ENCODE measurements around the gene ABHD3.
"Not testable (repeated sequence)": the region's sequence is repeated elsewhere in the genome, so short reads cannot be mapped to it uniquely, and the experiment has no call there.

Gene ABHD3

DNA sequence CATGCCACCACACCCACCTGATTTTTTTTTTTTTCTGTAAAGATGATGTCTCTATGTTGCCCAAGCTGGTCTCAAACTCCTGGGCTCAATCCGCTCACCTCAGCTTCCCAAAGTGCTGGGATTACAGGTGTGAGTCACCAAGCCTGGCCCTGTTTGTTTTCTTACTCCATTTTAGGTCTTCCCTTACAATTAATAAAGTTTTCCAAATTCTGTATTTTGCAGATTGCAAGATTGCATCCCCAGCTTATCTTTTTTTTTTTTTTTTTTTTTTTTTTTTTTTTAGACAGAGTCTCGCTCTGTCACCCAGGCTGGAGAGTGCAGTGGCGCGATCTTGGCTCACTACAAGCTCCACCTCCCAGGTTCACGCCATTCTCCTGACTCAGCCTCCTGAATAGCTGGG, 64.2 kb downstream of the ABHD3 start:
- not testable (repeated sequence) for DNase-seq

GRCh38 chr18:21638822-21639221, 65.8 kb downstream of the ABHD3 start:
- no peak for DNase-seq

- no peak for DNase-seq
Measured at GRCh38 chr18:21636769-21637168, 67.8 kb downstream of the ABHD3 start.

DNA sequence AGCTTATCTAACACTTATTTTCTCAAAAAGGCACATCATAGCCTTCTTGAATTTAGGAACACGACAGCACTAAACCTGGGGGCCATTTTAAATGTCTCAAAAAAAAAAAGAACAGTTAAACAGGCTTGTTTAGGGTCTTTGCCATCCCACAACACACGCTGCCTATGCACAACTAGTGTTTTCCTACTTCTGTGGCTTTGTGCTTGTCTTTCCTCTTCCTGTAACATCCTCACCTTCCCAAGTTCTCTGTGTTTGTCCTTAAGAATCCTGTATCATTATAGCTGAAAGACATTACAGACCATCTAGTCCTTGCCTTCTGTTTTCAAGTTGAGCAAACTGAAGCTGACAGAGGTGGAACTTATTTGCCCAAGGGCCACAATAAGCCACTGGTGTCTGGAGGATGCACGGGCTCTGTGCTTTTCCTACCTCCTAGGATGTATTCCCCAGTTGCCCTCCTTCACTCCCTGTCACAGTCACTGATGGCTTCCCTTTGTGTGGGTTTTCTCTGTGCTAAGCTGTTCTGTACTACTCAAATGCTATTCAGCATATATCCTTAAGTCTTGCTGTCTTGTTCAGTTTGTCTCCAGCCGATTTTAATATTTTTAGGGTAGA, 69.9 kb downstream of the ABHD3 start:
- DNase-seq = no peak

GRCh38 chr18:21632393-21632792, 72.2 kb downstream of the ABHD3 start:
- no peak for DNase-seq

GRCh38 chr18:21629089-21629832, 75.3 kb downstream of the ABHD3 start:
- no peak for DNase-seq

- DNase-seq = not testable (repeated sequence)
Measured at GRCh38 chr18:21621640-21622039, 82.9 kb downstream of the ABHD3 start.

GRCh38 chr18:21612125-21613039, 92.2 kb downstream of the ABHD3 start, which contains the start of gene SNRPD1:
SNRPD1 (plus strand) TSS chr18:21612314; CDS start chr18:21612430, 116 bp downstream.
- peak; percentile 93 for DNase-seq

- not testable (repeated sequence) for DNase-seq
Measured at GRCh38 chr18:21611401-21612124, 93.0 kb downstream of the ABHD3 start.

DNA sequence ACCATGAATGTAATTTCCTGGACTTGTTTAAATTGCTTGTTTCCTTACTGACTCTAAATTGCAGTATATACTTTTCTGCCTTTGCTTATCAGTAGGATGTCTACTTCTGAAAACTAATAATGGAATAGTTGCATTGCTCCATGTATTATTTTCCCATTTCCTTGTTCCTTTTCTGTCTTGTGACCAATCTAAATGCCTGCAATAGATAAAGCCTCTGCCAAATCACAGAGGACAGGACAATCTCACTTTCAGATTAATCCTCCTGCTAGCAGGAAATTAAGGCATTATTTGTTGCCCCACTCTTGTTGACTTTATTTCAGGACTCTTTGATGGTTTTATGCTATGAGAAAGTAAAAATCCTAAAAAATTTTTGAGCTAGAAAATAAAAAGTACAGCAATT, 99.4 kb downstream of the ABHD3 start:
- no peak for DNase-seq

DNA sequence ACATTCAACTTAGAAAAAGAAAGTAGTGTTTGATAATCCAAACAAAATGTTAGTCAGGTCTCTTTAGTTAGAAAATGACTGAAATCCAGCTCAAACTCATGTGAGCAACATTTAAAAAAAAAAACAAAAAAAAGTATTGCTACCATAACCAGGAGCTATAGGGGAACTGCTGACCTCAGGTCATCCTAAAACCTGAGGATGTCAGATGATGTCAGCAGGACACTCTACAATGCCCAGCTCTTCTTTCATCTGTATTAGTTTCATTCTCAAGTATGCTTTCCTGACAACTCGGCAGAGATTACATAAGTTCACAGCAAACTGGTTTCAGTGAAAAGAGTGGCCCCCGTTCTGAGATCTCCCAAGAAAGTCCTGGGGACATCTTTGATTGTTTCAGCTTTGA, 99.9 kb downstream of the ABHD3 start:
- DNase-seq = no peak

GRCh38 chr18:21602299-21602587, 102.3 kb downstream of the ABHD3 start:
- DNase-seq = no peak
